ENCODE data around the gene SLC2A3.

DNA sequence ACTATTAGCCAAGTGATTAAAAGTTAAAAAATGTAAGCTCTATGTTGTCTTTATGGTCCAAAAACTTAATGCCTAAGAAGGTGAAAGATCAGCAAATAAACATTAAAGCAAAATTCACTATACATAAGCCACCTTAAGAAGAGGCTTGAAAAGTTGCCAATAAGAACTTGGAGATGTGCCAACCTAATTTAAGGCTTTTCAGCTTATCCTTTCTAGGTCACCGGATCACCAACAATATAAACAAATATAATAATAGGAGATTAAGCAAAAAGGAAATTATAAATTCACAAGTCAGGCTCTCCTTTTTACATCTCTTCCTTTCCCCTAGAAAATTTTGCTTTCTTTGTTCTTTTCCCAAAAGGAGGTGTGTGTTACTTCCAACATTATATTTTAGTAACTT, 30.9 kb downstream of the SLC2A3 start:
- TF ChIP-seq, protein P1, sequence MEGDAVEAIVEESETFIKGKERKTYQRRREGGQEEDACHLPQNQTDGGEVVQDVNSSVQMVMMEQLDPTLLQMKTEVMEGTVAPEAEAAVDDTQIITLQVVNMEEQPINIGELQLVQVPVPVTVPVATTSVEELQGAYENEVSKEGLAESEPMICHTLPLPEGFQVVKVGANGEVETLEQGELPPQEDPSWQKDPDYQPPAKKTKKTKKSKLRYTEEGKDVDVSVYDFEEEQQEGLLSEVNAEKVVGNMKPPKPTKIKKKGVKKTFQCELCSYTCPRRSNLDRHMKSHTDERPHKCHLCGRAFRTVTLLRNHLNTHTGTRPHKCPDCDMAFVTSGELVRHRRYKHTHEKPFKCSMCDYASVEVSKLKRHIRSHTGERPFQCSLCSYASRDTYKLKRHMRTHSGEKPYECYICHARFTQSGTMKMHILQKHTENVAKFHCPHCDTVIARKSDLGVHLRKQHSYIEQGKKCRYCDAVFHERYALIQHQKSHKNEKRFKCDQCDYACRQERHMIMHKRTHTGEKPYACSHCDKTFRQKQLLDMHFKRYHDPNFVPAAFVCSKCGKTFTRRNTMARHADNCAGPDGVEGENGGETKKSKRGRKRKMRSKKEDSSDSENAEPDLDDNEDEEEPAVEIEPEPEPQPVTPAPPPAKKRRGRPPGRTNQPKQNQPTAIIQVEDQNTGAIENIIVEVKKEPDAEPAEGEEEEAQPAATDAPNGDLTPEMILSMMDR (IDR thresholded peaks at IDR 0.05): no peak
- TF ChIP-seq POLR2AphosphoS5 (IDR thresholded peaks at IDR 0.05): no peak

Measured in gastroesophageal sphincter (tissue), 3 donors.